HG03060 (cell line): ENCODE results near the gene ATF7.
"Not testable (repeated sequence)": the region's sequence is repeated elsewhere in the genome, so short reads cannot be mapped to it uniquely, and the experiment has no call there.

ENCODE experiments used
- ATAC-seq: cut with Tn5 transposase; IDR thresholded peaks from one replicate; pipeline ENCODE4 v1.9.1; 2021; ENCODE audit warnings: low read depth, moderate number of reproducible peaks; ENCODE audit not compliant: unreplicated experiment

Gene ATF7

DNA sequence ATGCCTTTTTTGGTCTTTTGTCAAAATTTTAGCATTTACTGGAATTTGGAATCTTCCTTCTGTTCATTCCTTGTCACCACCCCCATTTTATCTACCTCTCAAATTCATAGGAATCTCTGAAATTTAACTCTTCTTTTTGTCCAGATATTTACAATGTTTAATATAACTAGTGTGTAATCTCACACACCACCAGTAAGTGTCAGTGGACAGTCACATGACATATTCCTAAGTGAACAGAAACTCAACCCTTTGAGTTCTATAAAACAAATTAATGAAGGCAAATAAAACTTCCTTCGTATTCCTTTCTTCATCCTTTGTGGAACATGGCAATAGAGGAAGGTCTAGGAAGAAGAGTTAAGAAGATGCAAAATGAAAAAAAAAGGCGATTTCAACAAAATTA is 26.6 kb downstream of the ATF7 start:
- ATAC-seq = no peak

DNA sequence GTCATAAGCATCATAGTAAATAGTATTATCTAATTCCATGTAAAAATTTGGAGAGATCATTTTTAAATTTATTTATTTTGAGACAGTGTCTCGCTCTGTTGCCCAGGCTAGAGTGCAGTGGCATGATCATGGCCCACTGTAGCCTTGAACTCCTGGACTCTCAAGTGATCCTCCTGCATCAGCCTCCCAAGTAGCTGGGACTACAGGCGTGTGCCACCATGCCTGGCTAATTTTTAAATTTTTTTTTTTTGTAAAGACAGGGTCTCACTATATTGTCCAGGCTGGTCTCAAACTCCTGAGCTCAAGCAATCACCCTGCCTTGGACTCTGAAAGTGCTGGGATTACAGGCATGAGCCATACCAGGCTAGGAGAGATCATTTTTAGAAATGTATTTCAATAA is 27.2 kb downstream of the ATF7 start:
- not testable (repeated sequence) for ATAC-seq

DNA sequence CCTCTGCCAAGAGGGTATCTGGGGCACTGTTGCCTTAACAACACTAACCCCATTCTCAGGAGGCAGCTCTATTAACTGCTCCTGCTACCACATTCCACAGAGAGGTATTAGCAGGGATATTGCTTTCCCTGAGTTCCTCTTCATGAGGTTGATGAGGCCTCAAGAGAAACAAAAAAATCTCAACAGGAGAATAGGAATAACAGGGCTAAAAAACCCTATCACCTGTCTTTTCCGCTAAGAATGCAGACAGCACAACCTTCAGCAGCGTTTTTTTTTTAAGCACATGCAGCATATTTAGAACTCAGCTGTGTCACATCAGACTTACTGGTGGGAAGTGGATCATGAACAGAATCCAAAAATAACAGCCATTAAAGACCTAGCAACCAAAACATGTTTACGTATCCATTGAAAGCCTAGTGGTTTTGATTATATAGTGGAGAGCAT is 29.2 kb downstream of the ATF7 start:
- no peak for ATAC-seq

- no peak for ATAC-seq
These were observed 31.1 kb downstream of the ATF7 start for GRCh38 chr12:53594897-53595615.

GRCh38 chr12:53593707-53594106 is 32.5 kb downstream of the ATF7 start:
- ATAC-seq = no peak

- no peak for ATAC-seq
These were observed 33.2 kb downstream of the ATF7 start for GRCh38 chr12:53593031-53593430.

GRCh38 chr12:53592426-53592825 is 33.8 kb downstream of the ATF7 start:
- ATAC-seq = no peak

DNA sequence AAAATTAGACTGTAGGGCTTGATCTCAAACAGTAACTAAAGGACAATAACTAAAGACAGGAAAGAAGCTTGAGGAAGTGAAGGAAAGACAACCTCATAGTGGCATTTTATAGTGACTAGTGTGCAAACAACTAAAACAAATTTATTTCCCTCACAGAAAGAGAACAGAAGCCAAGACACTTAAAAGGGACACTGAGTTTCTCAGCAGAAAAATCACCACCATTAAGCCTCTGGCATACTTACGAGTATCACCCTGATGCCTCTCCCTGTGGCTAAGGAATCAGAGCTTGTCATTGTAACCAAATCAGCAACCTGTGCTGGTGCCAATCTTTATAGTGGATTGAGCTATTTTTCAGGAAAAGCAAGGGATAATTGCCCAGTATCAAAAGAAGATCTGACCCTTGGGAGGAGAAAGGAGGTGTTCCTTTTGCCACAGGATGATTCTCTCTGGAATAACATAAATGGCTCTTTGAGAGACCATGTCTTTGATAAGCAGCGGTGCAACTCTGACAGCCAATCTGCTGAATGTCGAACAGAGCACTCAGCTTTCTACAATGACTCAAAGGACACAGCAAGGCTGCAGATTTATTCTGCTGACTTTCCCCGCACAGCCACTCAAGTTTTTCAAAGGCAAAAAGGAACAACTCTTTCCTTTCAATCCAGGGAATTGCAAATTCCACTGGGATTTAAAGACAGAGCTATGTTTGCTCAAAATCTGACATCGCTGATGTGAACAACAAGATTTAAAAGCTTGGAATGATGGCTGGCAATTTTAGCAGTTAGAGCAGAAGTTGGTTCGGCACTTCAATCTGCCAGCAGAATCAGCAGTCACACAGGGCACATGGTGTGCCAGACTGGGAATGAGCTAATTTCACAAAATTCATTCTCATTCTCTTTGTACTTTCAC is 34.6 kb downstream of the ATF7 start:
- no peak for ATAC-seq

GRCh38 chr12:53590652-53591051 is 35.5 kb downstream of the ATF7 start:
- no peak for ATAC-seq

DNA sequence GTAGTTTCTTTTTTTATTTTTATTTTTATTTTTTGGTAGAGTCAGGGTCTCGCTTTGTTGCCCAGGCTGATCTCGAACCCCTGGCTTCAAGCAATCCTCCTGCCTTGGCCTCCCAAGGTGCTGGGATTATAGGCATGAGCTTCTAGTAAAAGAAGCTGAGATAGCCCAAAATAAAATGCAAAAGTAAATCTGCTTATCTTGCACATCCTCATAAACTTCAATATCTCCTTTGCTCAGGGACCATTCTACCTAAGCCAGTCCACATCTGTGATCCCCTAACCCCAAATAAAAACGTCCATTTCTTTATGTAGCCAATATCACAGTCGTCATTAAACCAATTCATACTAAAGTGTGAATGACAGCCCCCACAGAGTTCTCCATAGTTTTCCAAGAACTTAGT is 36.3 kb downstream of the ATF7 start:
- no peak for ATAC-seq

DNA sequence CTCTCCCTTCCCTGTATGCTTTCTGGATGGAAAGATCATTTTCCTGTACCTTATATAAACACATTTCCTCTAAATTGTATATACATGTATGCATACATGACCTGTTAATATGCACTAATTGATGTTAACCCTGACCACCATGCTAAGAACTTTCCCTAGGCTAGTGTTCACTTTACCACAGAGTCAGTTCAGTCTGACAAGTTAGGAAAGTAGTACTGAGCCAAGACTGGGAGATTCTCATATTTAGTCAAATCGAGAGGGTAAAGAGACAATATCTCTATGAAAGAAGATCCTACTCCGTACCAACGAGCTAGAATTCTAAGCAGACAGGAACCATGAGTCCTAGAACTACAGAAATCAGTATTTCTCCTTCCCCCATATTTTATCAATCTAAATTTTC is 36.8 kb downstream of the ATF7 start:
- no peak for ATAC-seq

GRCh38 chr12:53588123-53588522 is 38.1 kb downstream of the ATF7 start:
- ATAC-seq = no peak

DNA sequence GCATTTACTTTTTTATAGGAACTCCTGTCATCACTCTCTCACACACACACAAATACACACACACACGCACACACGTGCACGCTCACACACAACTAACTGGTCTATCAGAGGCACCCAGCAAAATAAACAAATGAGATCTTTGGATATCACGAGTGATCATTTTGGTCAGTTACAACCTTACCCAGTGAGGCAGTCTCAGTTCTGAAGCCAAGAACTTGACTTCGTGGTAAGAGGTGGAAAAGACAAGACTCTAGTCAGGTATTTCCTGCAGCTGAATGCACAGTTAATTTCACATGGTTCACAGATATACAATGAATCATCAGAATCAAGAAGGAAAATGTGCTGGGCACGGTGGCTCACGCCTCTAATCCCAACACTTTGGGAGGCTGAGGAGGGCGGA is 39.4 kb downstream of the ATF7 start:
- no peak for ATAC-seq

DNA sequence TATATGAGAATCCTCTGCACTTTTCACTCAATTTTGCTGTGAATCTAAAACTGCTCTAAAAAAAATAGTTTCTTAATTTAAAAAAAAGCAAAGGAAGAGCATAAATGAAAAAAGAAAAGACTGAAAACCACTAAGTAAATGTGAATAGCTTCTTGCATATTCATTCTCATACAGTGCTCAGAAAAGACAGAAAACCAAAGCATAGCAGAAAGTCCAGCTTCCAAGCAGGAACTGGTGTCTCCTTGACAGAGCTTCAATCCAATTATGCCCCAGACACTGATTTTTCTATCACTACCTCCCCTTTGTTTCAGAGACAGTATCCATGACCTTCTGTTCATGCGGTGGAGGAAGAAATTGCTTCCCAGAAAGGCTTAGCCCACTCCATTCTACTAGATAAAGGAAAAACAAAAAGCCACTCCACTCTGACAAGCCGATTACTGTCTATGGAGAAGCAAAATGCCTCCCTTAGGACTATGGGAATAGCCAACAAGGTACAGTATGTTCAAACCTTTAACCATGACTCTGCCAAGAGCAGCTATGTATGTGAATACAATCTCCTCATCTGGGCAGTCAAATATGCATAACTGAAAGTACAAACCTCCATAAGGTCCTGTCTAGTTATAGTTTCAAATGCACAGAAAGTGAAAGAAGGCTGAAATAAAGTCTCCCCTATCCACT is 40.6 kb downstream of the ATF7 start:
- no peak for ATAC-seq

DNA sequence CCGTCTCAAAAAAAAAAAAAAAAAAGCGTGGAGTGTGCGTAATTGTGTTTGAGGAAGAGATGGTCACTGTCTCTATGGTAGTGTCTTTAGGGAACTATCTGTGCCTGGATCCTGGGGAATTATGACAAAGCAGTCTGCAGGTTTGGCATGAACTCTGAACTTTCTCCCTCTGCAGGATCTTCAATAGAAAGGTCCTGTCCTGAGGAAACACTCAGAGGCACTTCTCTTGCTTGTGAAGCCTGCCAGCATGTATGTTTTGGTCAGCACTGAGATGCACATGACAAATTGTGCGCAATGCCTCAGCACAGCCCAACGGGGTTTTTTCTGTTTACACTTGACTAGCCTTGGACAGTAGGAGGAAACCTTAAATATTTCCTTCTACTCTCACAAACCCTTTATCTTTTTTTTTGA is 46.6 kb downstream of the ATF7 start:
- no peak for ATAC-seq

GRCh38 chr12:53578783-53579182 is 47.4 kb downstream of the ATF7 start:
- no peak for ATAC-seq

GRCh38 chr12:53577941-53578352 is 48.2 kb downstream of the ATF7 start:
- ATAC-seq = no peak

- ATAC-seq = no peak
These were observed 50.5 kb downstream of the ATF7 start for GRCh38 chr12:53575502-53576249.

- ATAC-seq = no peak
These were observed 53.9 kb downstream of the ATF7 start for GRCh38 chr12:53572134-53572758.

DNA sequence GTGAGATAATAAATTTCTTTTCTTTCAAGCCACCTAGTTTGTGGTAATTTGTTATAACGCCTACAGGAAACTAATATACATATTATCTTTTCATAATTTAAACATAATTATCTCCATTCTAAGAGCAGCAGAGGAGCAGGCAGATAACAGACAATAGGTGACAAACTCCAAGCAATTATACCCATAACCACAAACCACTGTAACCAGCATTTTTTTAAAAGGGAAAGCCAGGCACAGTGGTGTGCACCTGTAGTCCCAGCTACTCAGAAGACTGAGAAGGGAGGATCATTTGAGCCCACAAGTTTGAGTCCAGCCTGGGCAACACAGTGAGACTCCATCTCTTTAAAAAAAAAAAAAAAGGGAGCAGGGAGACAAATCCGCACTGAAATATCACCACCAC is 54.9 kb downstream of the ATF7 start:
- ATAC-seq = no peak
